Endothelial cell of umbilical vein (primary cell): ENCODE measurements around the gene KRTAP10-5. TPM values are rescaled to one million over a fixed set of nuclear protein-coding genes. Genes with fewer than 3 reads are reported as not detected.

ENCODE experiments used
- BruUV-seq: library from RNA; stranded (reverse); fragments of 400-500 nt; replicated peaks from 2 replicates; lab custom pipeline; 2021; lab: Mats Ljungman, UMichigan
- CTCF ChIA-PET: fragments of 300-600, 350-600 bp; sonication (Branson Sonifier 250); formaldehyde crosslinking; loops from one replicate; lab custom pipeline; 2021; ENCODE audit warnings: antibody characterized with exemption, inconsistent platforms; lab: Charles Lee
- POLR2A ChIA-PET: fragments of 300-600, 350-600 bp; sonication (Branson Sonifier 250); formaldehyde crosslinking; loops from one replicate; lab custom pipeline; 2021; ENCODE audit warnings: antibody characterized with exemption, inconsistent platforms; lab: Charles Lee
- DNase-seq: peaks from one replicate; pipeline ENCODE4 v3.0.0-alpha.2; 2011; ENCODE audit warnings: low read depth, low spot score
- FAIRE-seq: peaks from 2 replicates; lab custom pipeline; 2011; peaks lifted over from hg19 to GRCh38; lab: Jason Lieb, UNC
- H2AFZ ChIP-seq: 2 replicates; pipeline ENCODE4 v1.6.0; 2012; ENCODE audit warnings: low read depth, low read length, control low read depth, inconsistent platforms
- H3K27ac ChIP-seq: 2 replicates; pipeline ENCODE4 v1.5.1; 2011; ENCODE audit warnings: low read depth, mild to moderate bottlenecking, control low read depth, low read length, moderate library complexity; ENCODE audit not compliant: insufficient read depth
- H3K27me3 ChIP-seq, 2 experiments: 2 replicates each; pipeline versions ENCODE4 v1.6.0 to v1.6.1; 2011; ENCODE audit warnings: low read length in 2 of 2, mixed read lengths in 1 of 2; ENCODE audit not compliant: control insufficient read depth in 2 of 2, insufficient read depth in 2 of 2
- H3K36me3 ChIP-seq, 2 experiments: 2 replicates in 1 of 2; 3 replicates in 1 of 2; pipeline ENCODE4 v1.5.1; 2011; ENCODE audit warnings: low read length in 2 of 2, mild to moderate bottlenecking in 1 of 2, moderate library complexity in 1 of 2; ENCODE audit not compliant: control insufficient read depth in 2 of 2, insufficient read depth in 2 of 2; ENCODE audit errors: extremely low read depth in 1 of 2
- H3K4me1 ChIP-seq: 3 replicates; pipeline ENCODE4 v1.5.1; 2011; ENCODE audit warnings: mild to moderate bottlenecking, low read length; ENCODE audit not compliant: control insufficient read depth, insufficient read depth; ENCODE audit errors: extremely low read depth
- H3K4me2 ChIP-seq: 2 replicates; pipeline ENCODE4 v1.6.1; 2011; ENCODE audit warnings: low read length, control low read depth, mixed read lengths; ENCODE audit not compliant: insufficient read depth
- H3K4me3 ChIP-seq, 3 experiments: fragments of 200-600 bp in 1 of 3; sonication (generic), shearing (Covaris generic) in 1 of 3; replicated peaks in 1 of 3; 2 replicates each; pipeline ENCODE4 v1.5.1; 2011 to 2016; ENCODE audit warnings: control low read depth in 3 of 3, low read length in 3 of 3, mild to moderate bottlenecking in 2 of 3, inconsistent platforms in 1 of 3, low read depth in 1 of 3, moderate library complexity in 1 of 3; ENCODE audit not compliant: insufficient read depth in 1 of 3
- H3K79me2 ChIP-seq: 2 replicates; pipeline ENCODE4 v1.6.0; 2012; ENCODE audit warnings: low read length, inconsistent platforms; ENCODE audit not compliant: control insufficient read depth, insufficient read depth
- H3K9ac ChIP-seq: replicated peaks from 2 replicates; pipeline ENCODE3; 2011; ENCODE audit warnings: low read length, control low read depth; ENCODE audit not compliant: insufficient read depth; ENCODE audit errors: extremely low read depth
- H3K9me1 ChIP-seq: replicated peaks from 3 replicates; pipeline ENCODE4 v1.6.0; 2011; ENCODE audit warnings: mild to moderate bottlenecking, low read length; ENCODE audit not compliant: control insufficient read depth, insufficient read depth; ENCODE audit errors: extremely low read depth
- H3K9me3 ChIP-seq: replicated peaks from 2 replicates; pipeline ENCODE4 v1.5.1; 2012; ENCODE audit warnings: low read length, inconsistent platforms; ENCODE audit not compliant: control insufficient read depth, insufficient read depth
- H4K20me1 ChIP-seq: replicated peaks from 2 replicates; pipeline ENCODE3; 2011; ENCODE audit warnings: mild to moderate bottlenecking, low read length; ENCODE audit not compliant: control insufficient read depth, insufficient read depth; ENCODE audit errors: extremely low read depth
- EZH2 ChIP-seq: IDR thresholded peaks from 2 replicates; pipeline ENCODE4 v1.6.1; 2012; ENCODE audit warnings: borderline replicate concordance, low read depth, mild to moderate bottlenecking, moderate library complexity, low read length, inconsistent platforms; ENCODE audit not compliant: severe bottlenecking
- FOS ChIP-seq: IDR thresholded peaks from 2 replicates; pipeline ENCODE4 v1.6.1; 2011; ENCODE audit warnings: mild to moderate bottlenecking, low read length, moderate library complexity, borderline replicate concordance; ENCODE audit not compliant: insufficient read depth
- GATA2 ChIP-seq: IDR thresholded peaks from 2 replicates; pipeline ENCODE4 v1.7.0; 2011; ENCODE audit warnings: low read depth, mild to moderate bottlenecking, moderate library complexity, mixed read lengths, low read length; ENCODE audit not compliant: insufficient read length, insufficient read depth
- JUN ChIP-seq: IDR thresholded peaks from 2 replicates; pipeline ENCODE4 v1.6.1; 2011; ENCODE audit warnings: borderline replicate concordance, low read depth; ENCODE audit not compliant: insufficient read length, insufficient read depth
- MAX ChIP-seq: IDR thresholded peaks from 2 replicates; pipeline ENCODE4 v1.6.1; 2011; ENCODE audit not compliant: insufficient read depth, insufficient read length
- MYC ChIP-seq: IDR thresholded peaks from one replicate; pipeline ENCODE4 v1.6.1; 2011; ENCODE audit warnings: mild to moderate bottlenecking, low read depth, low read length
- POLR2A ChIP-seq: IDR thresholded peaks from 2 replicates; pipeline ENCODE4 v1.6.1; 2012; ENCODE audit warnings: low read depth, mild to moderate bottlenecking, control low read depth, low read length
- POLR2AphosphoS5 ChIP-seq: IDR thresholded peaks from 2 replicates; pipeline ENCODE4 v1.6.1; 2012; ENCODE audit warnings: low read depth, mild to moderate bottlenecking, control low read depth, low read length, moderate library complexity; ENCODE audit not compliant: insufficient read depth
- dilution Hi-C: fragments of 300-500 bp; cut with MboI; formaldehyde crosslinking; loops from one replicate; pipeline ENCODE4 v1.15.0; 2019; ENCODE audit warnings: low sequenced_read_pairs; ENCODE audit not compliant: extremely low pct_ligation_motif_present
- intact Hi-C: fragments of 100-400 bp; cut with micrococcal nuclease; formaldehyde crosslinking; loops from one replicate; pipeline ENCODE4 v1.10.0; 2022
- polyA plus RNA-seq, 4 experiments: library from polyadenylated mRNA; depleted of rRNA in 3 of 4; stranded (reverse) in 3 of 4; unstranded in 1 of 4; fragments of >200 nt; gene quantifications; 2 replicates each; pipeline versions ENCODE4 v1.2.1 to v1.2.3, GENCODE V29; 2011 to 2012; ENCODE audit warnings: missing spikeins in 1 of 4
- total RNA-seq: library from RNA; stranded (reverse); gene quantifications from 2 replicates; pipeline ENCODE4 v1.2.3, GENCODE V29; 2021
- TF ChIP-seq, protein P1 (sequence below), 2 donors: IDR thresholded peaks; 1 replicate in 1 of 2; 2 replicates in 1 of 2; pipeline ENCODE4 v1.5.1; 2011; ENCODE audit warnings: low read length in 2 of 2, mild to moderate bottlenecking in 2 of 2, moderate library complexity in 2 of 2, control low read depth in 1 of 2, inconsistent platforms in 1 of 2, low read depth in 1 of 2; ENCODE audit not compliant: insufficient read depth in 1 of 2; ENCODE audit errors: extremely low read depth in 1 of 2

KRTAP10-5 gene
- total and polyA plus RNA-seq, 2 donors (not counting 3 experiments of a cell fraction or from before 2014, with no cell fraction given): not detected

- Histone ChIP-seq H2AFZ (no peak overlapping the region), H3K79me2 (no peaks in the 10 kb centered on the region), H3K36me3 (no peaks in the 10 kb centered on the region), H3K27ac (no peak overlapping the region), H3K9me1 (no peaks in the 10 kb centered on the region), H3K27me3 (peaks cover 1 to 3% of the 10 kb centered on the region in 2 experiments), H3K9me3 (peaks cover 5% of the 10 kb centered on the region), H3K4me1 (no peaks in the 10 kb centered on the region), H3K4me3 (no peak overlapping the region), H4K20me1 (no peaks in the 10 kb centered on the region), H3K9ac (no peak overlapping the region), H3K4me2 (no peak overlapping the region)
- CTCF ChIA-PET: interaction anchor here (1.4 kb wide), 1 partner anchor 10 kb away, joined by 5 read pairs; no protein-coding TSS in a partner anchor
- BruUV-seq: no TSS peak
- POLR2A ChIA-PET: no interaction called here
- FAIRE-seq (no peak), DNase-seq (no peak)
- dilution Hi-C loops: no loop called here
- no peak for TF ChIP-seq FOS
- intact Hi-C loops: loop anchor here (5.0 kb wide), 1 partner anchor 47 kb away; no protein-coding TSS in a partner anchor
Measured at GRCh38 chr21:44609193-44609592, 28.8 kb upstream of the KRTAP10-5 start.

GRCh38 chr21:44606495-44606894, 26.1 kb upstream of the KRTAP10-5 start:
- no peak for FAIRE-seq
- BruUV-seq: no TSS peak
- Histone ChIP-seq H3K9ac (no peak overlapping the region), H2AFZ (no peak overlapping the region), H3K4me3 (no peak overlapping the region), H4K20me1 (no peaks in the 10 kb centered on the region), H3K27me3 (peaks cover 1 to 3% of the 10 kb centered on the region in 2 experiments), H3K4me2 (no peak overlapping the region), H3K9me3 (no peaks in the 10 kb centered on the region), H3K9me1 (no peaks in the 10 kb centered on the region), H3K4me1 (no peaks in the 10 kb centered on the region), H3K36me3 (no peaks in the 10 kb centered on the region), H3K79me2 (no peaks in the 10 kb centered on the region), H3K27ac (no peak overlapping the region)
- no peak for TF ChIP-seq EZH2
- no peak for TF ChIP-seq GATA2
- no peak for TF ChIP-seq POLR2AphosphoS5
- no peak for TF ChIP-seq MYC
- no peak for TF ChIP-seq MAX
- no peak for TF ChIP-seq POLR2A
- TF ChIP-seq, protein P1, sequence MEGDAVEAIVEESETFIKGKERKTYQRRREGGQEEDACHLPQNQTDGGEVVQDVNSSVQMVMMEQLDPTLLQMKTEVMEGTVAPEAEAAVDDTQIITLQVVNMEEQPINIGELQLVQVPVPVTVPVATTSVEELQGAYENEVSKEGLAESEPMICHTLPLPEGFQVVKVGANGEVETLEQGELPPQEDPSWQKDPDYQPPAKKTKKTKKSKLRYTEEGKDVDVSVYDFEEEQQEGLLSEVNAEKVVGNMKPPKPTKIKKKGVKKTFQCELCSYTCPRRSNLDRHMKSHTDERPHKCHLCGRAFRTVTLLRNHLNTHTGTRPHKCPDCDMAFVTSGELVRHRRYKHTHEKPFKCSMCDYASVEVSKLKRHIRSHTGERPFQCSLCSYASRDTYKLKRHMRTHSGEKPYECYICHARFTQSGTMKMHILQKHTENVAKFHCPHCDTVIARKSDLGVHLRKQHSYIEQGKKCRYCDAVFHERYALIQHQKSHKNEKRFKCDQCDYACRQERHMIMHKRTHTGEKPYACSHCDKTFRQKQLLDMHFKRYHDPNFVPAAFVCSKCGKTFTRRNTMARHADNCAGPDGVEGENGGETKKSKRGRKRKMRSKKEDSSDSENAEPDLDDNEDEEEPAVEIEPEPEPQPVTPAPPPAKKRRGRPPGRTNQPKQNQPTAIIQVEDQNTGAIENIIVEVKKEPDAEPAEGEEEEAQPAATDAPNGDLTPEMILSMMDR (IDR thresholded peaks at IDR 0.05; ENCODE audit: extremely low read depth in 1 of 2, insufficient read depth in 1 of 2, low read depth in 1 of 2, low read length in 2 of 2): no peak
- no peak for TF ChIP-seq JUN
- TF ChIP-seq FOS: no peak
- ChIA-PET POLR2A (no interaction called here), CTCF (no interaction called here)
- intact Hi-C loops: loop anchor here (5.0 kb wide), 1 partner anchor 44 kb away; no protein-coding TSS in a partner anchor
- dilution Hi-C loops: no loop called here
- no peak for DNase-seq
